Fibroblast of lung (primary cell): Measurements from ENCODE around the gene ADCY3. TPM values are rescaled to one million over a fixed set of nuclear protein-coding genes. Genes with fewer than 3 reads are reported as not detected.

Experiments used
- DNase-seq, 2 donors: peaks; one replicate each; pipeline versions ENCODE4 v3.0.0 to v3.0.0-alpha.2; 2010; ENCODE audit warnings: low read depth in 2 of 2
- H2AFZ ChIP-seq: 2 replicates; pipeline ENCODE4 v1.5.1; 2012; ENCODE audit warnings: low read length, control low read depth, inconsistent platforms
- H3K27ac ChIP-seq: 2 replicates; pipeline ENCODE4 v1.5.1; 2011; ENCODE audit warnings: low read length, control low read depth; ENCODE audit not compliant: insufficient read depth
- H3K27me3 ChIP-seq: 2 replicates; pipeline ENCODE4 v1.5.1; 2011; ENCODE audit warnings: mild to moderate bottlenecking, low read length; ENCODE audit not compliant: control insufficient read depth, insufficient read depth
- H3K36me3 ChIP-seq: 2 replicates; pipeline ENCODE4 v1.5.1; 2011; ENCODE audit warnings: low read length; ENCODE audit not compliant: control insufficient read depth, insufficient read depth
- H3K4me1 ChIP-seq: 2 replicates; pipeline ENCODE4 v1.5.1; 2011; ENCODE audit warnings: low read length; ENCODE audit not compliant: control insufficient read depth, insufficient read depth; ENCODE audit errors: extremely low read depth
- H3K4me2 ChIP-seq: 2 replicates; pipeline ENCODE4 v1.5.1; 2011; ENCODE audit warnings: low read length, control low read depth; ENCODE audit not compliant: insufficient read depth; ENCODE audit errors: extremely low read depth
- H3K4me3 ChIP-seq, 4 experiments: fragments of 200-600 bp in 1 of 4; sonication (generic) in 1 of 4; replicated peaks in 1 of 4; 2 replicates each; pipeline ENCODE4 v1.5.1; 2011 to 2016; ENCODE audit warnings: low read length in 4 of 4, low read depth in 3 of 4, mild to moderate bottlenecking in 3 of 4, control low read depth in 2 of 4, inconsistent platforms in 1 of 4, mixed read lengths in 1 of 4; ENCODE audit not compliant: insufficient read depth in 1 of 4; ENCODE audit errors: control extremely low read depth in 1 of 4
- H3K79me2 ChIP-seq: 2 replicates; pipeline ENCODE4 v1.5.1; 2012; ENCODE audit warnings: mild to moderate bottlenecking, low read length, inconsistent platforms; ENCODE audit not compliant: control insufficient read depth, insufficient read depth
- H3K9ac ChIP-seq: 2 replicates; pipeline ENCODE4 v1.5.1; 2011; ENCODE audit warnings: mild to moderate bottlenecking, low read length, control low read depth; ENCODE audit not compliant: insufficient read depth
- H3K9me3 ChIP-seq: 2 replicates; pipeline ENCODE4 v1.5.1; 2012; ENCODE audit warnings: low read depth, low read length; ENCODE audit not compliant: control insufficient read depth, insufficient read depth
- H4K20me1 ChIP-seq: 2 replicates; pipeline ENCODE4 v1.5.1; 2011; ENCODE audit warnings: low read length; ENCODE audit not compliant: control insufficient read depth, insufficient read depth; ENCODE audit errors: extremely low read depth
- CTCF ChIP-seq, 2 donors: IDR thresholded peaks in 1 of 2; conservative IDR thresholded peaks in 1 of 2; 1 replicate in 1 of 2; 2 replicates in 1 of 2; pipeline ENCODE4 v1.5.1; 2011 to 2012; ENCODE audit warnings: low read length in 2 of 2, control low read depth in 1 of 2, inconsistent platforms in 1 of 2, low read depth in 1 of 2, mild to moderate bottlenecking in 1 of 2
- EZH2 ChIP-seq: IDR thresholded peaks from 2 replicates; pipeline ENCODE4 v1.5.1; 2012; ENCODE audit warnings: low read length, control low read depth, mild to moderate bottlenecking; ENCODE audit errors: missing control alignments
- polyA plus RNA-seq, 2 donors: library from polyadenylated mRNA; depleted of rRNA in 1 of 2; stranded (reverse) in 1 of 2; unstranded in 1 of 2; fragments of >200 nt; gene quantifications; 2 replicates each; pipeline ENCODE4 v1.2.1, GENCODE V29; 2011 to 2012; ENCODE audit warnings: missing spikeins in 1 of 2
- total RNA-seq: library from RNA; depleted of rRNA; stranded (reverse); fragments of >200 nt; gene quantifications from 2 replicates; pipeline ENCODE4 v1.2.1, GENCODE V29; 2014

Gene ADCY3
- total and polyA plus RNA-seq, 2 donors (not counting 1 experiment from before 2014, with no cell fraction given), result 33.0 to 90.2 TPM

- no peaks in the 10 kb centered on the region for H3K4me1 ChIP-seq
- H3K27ac ChIP-seq, result no peak overlapping the region
- DNase-seq, result no peak
- H3K27me3 ChIP-seq, result no peaks in the 10 kb centered on the region
- H3K4me3 ChIP-seq, result no peak overlapping the region
- H3K4me2 ChIP-seq, result no peak overlapping the region
- no peaks in the 10 kb centered on the region for H3K36me3 ChIP-seq
- H3K79me2 ChIP-seq, result no peaks in the 10 kb centered on the region
- H3K9ac ChIP-seq, result no peak overlapping the region
- H4K20me1 ChIP-seq, result no peaks in the 10 kb centered on the region
- TF ChIP-seq EZH2 (no peak), CTCF (conservative IDR thresholded peaks at IDR 0.05 in 1 of 2, IDR thresholded peaks at IDR 0.05 in 1 of 2; ENCODE audit: low read depth in 1 of 2, low read length in 2 of 2) (no peak)
- H2AFZ ChIP-seq, result no peak overlapping the region
- no peaks in the 10 kb centered on the region for H3K9me3 ChIP-seq
Measured at GRCh38 chr2:24950102-24950501, 30.1 kb upstream of the ADCY3 start.

- DNase-seq, result no peak
- Histone ChIP-seq H3K4me2 (no peak overlapping the region), H3K27me3 (no peaks in the 10 kb centered on the region), H3K9ac (no peak overlapping the region), H4K20me1 (no peaks in the 10 kb centered on the region), H3K79me2 (no peaks in the 10 kb centered on the region), H3K27ac (no peak overlapping the region), H2AFZ (no peak overlapping the region), H3K4me3 (no peak overlapping the region), H3K4me1 (no peaks in the 10 kb centered on the region), H3K9me3 (no peaks in the 10 kb centered on the region), H3K36me3 (no peaks in the 10 kb centered on the region)
- no peak for TF ChIP-seq CTCF (conservative IDR thresholded peaks at IDR 0.05 in 1 of 2, IDR thresholded peaks at IDR 0.05 in 1 of 2; ENCODE audit: low read depth in 1 of 2, low read length in 2 of 2)
- TF ChIP-seq EZH2, result no peak
Measured at GRCh38 chr2:24948506-24948905, 28.5 kb upstream of the ADCY3 start.

- no peak overlapping the region for H3K27ac ChIP-seq
- peaks cover 1% of the 10 kb centered on the region for H3K36me3 ChIP-seq
- no peak overlapping the region for H3K4me3 ChIP-seq
- no peaks in the 10 kb centered on the region for H3K27me3 ChIP-seq
- no peak overlapping the region for H3K9ac ChIP-seq
- no peaks in the 10 kb centered on the region for H3K9me3 ChIP-seq
- H3K79me2 ChIP-seq, result no peaks in the 10 kb centered on the region
- no peaks in the 10 kb centered on the region for H4K20me1 ChIP-seq
- DNase-seq, result no peak
- no peak overlapping the region for H3K4me2 ChIP-seq
- TF ChIP-seq EZH2, result no peak
- TF ChIP-seq CTCF (conservative IDR thresholded peaks at IDR 0.05 in 1 of 2, IDR thresholded peaks at IDR 0.05 in 1 of 2; ENCODE audit: low read depth in 1 of 2, low read length in 2 of 2), result no peak
- no peaks in the 10 kb centered on the region for H3K4me1 ChIP-seq
- no peak overlapping the region for H2AFZ ChIP-seq
Measured at GRCh38 chr2:24947561-24948157, 27.6 kb upstream of the ADCY3 start.
